H9 (cell line): ENCODE results near the gene DLST. TPM values are rescaled to one million over a fixed set of nuclear protein-coding genes. Genes with fewer than 3 reads are reported as not detected.

Source experiments
- DNase-seq: peaks from one replicate; pipeline ENCODE4 v3.0.0-alpha.2; 2017
- H2AFZ ChIP-seq: one replicate; pipeline ENCODE4 v1.6.1; 2013; ENCODE audit warnings: mild to moderate bottlenecking, low read length, control low read depth, moderate library complexity
- H2AK5ac ChIP-seq: 2 replicates; pipeline ENCODE4 v1.6.1; 2013; ENCODE audit warnings: low read length, control low read depth, mixed read lengths; ENCODE audit not compliant: insufficient read length
- H2BK120ac ChIP-seq: one replicate; pipeline ENCODE4 v1.6.1; 2013; ENCODE audit warnings: low read depth, mild to moderate bottlenecking, low read length, control low read depth, inconsistent platforms; ENCODE audit not compliant: poor library complexity, severe bottlenecking
- H2BK12ac ChIP-seq: 2 replicates; pipeline ENCODE4 v1.6.1; 2013; ENCODE audit warnings: low read length, control low read depth, mixed read lengths, low read depth; ENCODE audit not compliant: insufficient read length
- H2BK15ac ChIP-seq: 2 replicates; pipeline ENCODE4 v1.6.1; 2013; ENCODE audit warnings: low read depth, low read length, control low read depth
- H2BK20ac ChIP-seq: one replicate; pipeline ENCODE4 v1.6.1; 2013; ENCODE audit warnings: low read depth, mild to moderate bottlenecking, low read length, control low read depth, inconsistent platforms; ENCODE audit not compliant: poor library complexity, severe bottlenecking
- H2BK5ac ChIP-seq: 2 replicates; pipeline ENCODE4 v1.6.1; 2013; ENCODE audit warnings: low read length, control low read depth, mixed read lengths; ENCODE audit not compliant: insufficient read length
- H3K14ac ChIP-seq: 2 replicates; pipeline ENCODE4 v1.6.1; 2013; ENCODE audit warnings: low read length, control low read depth; ENCODE audit not compliant: insufficient read depth
- H3K18ac ChIP-seq: 2 replicates; pipeline ENCODE4 v1.6.1; 2013; ENCODE audit warnings: low read depth, mild to moderate bottlenecking, mixed read lengths, low read length, control low read depth; ENCODE audit not compliant: insufficient read length
- H3K23ac ChIP-seq: 2 replicates; pipeline ENCODE4 v1.6.1; 2013; ENCODE audit warnings: low read length, control low read depth, mixed read lengths, low read depth; ENCODE audit not compliant: insufficient read length
- H3K23me2 ChIP-seq: 2 replicates; pipeline ENCODE4 v1.6.1; 2013; ENCODE audit warnings: low read depth, mild to moderate bottlenecking, mixed read lengths, low read length, control low read depth; ENCODE audit not compliant: insufficient read length, poor library complexity, severe bottlenecking
- H3K27ac ChIP-seq: 2 replicates; pipeline ENCODE4 v1.5.1; 2013; ENCODE audit warnings: low read length, control low read depth, mixed read lengths, low read depth; ENCODE audit not compliant: insufficient read length
- H3K27me3 ChIP-seq: 2 replicates; pipeline ENCODE4 v1.6.1; 2013; ENCODE audit warnings: low read length, control low read depth, inconsistent platforms; ENCODE audit not compliant: insufficient read depth
- H3K4ac ChIP-seq: 2 replicates; pipeline ENCODE4 v1.6.1; 2013; ENCODE audit warnings: low read depth, mild to moderate bottlenecking, control low read depth, inconsistent platforms, low read length, moderate library complexity
- H3K4me1 ChIP-seq: 2 replicates; pipeline ENCODE4 v1.6.1; 2013; ENCODE audit warnings: low read length, control low read depth, inconsistent platforms; ENCODE audit not compliant: insufficient read depth
- H3K4me2 ChIP-seq: 2 replicates; pipeline ENCODE4 v1.6.1; 2013; ENCODE audit warnings: low read length, control low read depth, mixed read lengths; ENCODE audit not compliant: insufficient read length, insufficient read depth
- H3K56ac ChIP-seq: 2 replicates; pipeline ENCODE4 v1.6.1; 2013; ENCODE audit warnings: low read depth, mild to moderate bottlenecking, mixed read lengths, low read length, control low read depth; ENCODE audit not compliant: insufficient read length
- H3K79me1 ChIP-seq: 2 replicates; pipeline ENCODE4 v1.6.1; 2013; ENCODE audit warnings: low read depth, mild to moderate bottlenecking, moderate library complexity, low read length, control low read depth, inconsistent platforms; ENCODE audit not compliant: insufficient read depth, poor library complexity, severe bottlenecking
- H3K79me2 ChIP-seq: 2 replicates; pipeline ENCODE4 v1.6.1; 2013; ENCODE audit warnings: low read length, control low read depth, inconsistent platforms; ENCODE audit not compliant: insufficient read depth
- H3K9ac ChIP-seq: 2 replicates; pipeline ENCODE4 v1.6.1; 2013; ENCODE audit warnings: low read length, control low read depth, mixed read lengths; ENCODE audit not compliant: insufficient read length; ENCODE audit errors: extremely low read depth
- H3K9me3 ChIP-seq: one replicate; pipeline ENCODE4 v1.6.1; 2013; ENCODE audit warnings: low read depth, low read length, inconsistent platforms; ENCODE audit not compliant: control insufficient read depth
- H3T11ph ChIP-seq: one replicate; pipeline ENCODE4 v1.6.1; 2013; ENCODE audit warnings: mild to moderate bottlenecking, low read length, control low read depth, inconsistent platforms
- H4K20me1 ChIP-seq: one replicate; pipeline ENCODE4 v1.6.1; 2013; ENCODE audit not compliant: control insufficient read depth, insufficient read length, insufficient read depth
- H4K5ac ChIP-seq: 2 replicates; pipeline ENCODE4 v1.6.1; 2013; ENCODE audit warnings: low read depth, mild to moderate bottlenecking, mixed read lengths, low read length, control low read depth; ENCODE audit not compliant: insufficient read length
- H4K8ac ChIP-seq: replicated peaks from 2 replicates; pipeline ENCODE4 v1.6.1; 2013; ENCODE audit warnings: low read length, control low read depth, mixed read lengths, low read depth; ENCODE audit not compliant: insufficient read length
- H4K91ac ChIP-seq: 2 replicates; pipeline ENCODE4 v1.6.1; 2013; ENCODE audit warnings: low read depth, mild to moderate bottlenecking, moderate library complexity, mixed read lengths, low read length, control low read depth; ENCODE audit not compliant: insufficient read length
- H3K27ac Mint-ChIP-seq, 3 experiments: 2 replicates in 2 of 3; 3 replicates in 1 of 3; pipeline ENCODE4 v1.8.0; 2020 to 2021; ENCODE audit warnings: mixed read lengths in 3 of 3, mild to moderate bottlenecking in 1 of 3, moderate library complexity in 1 of 3
- H3K27me3 Mint-ChIP-seq: 2 replicates; pipeline ENCODE4 v1.8.0; 2021; ENCODE audit warnings: low read depth, mild to moderate bottlenecking, moderate library complexity, mixed read lengths
- H3K36me3 Mint-ChIP-seq, 3 experiments: 2 replicates in 2 of 3; 3 replicates in 1 of 3; pipeline ENCODE4 v1.8.0; 2020 to 2021; ENCODE audit warnings: low read depth in 3 of 3, mixed read lengths in 3 of 3; ENCODE audit not compliant: insufficient read depth in 1 of 3
- H3K4me1 Mint-ChIP-seq, 2 experiments: 2 replicates each; pipeline ENCODE4 v1.8.0; 2020; ENCODE audit warnings: mixed read lengths in 2 of 2
- H3K4me3 Mint-ChIP-seq, 2 experiments: 2 replicates in 1 of 2; 3 replicates in 1 of 2; pipeline ENCODE4 v1.8.0; 2020 to 2021; ENCODE audit warnings: mild to moderate bottlenecking in 2 of 2, mixed read lengths in 2 of 2, moderate library complexity in 1 of 2
- H3K9me3 Mint-ChIP-seq, 2 experiments: 2 replicates in 1 of 2; 3 replicates in 1 of 2; pipeline ENCODE4 v1.8.0; 2020; ENCODE audit warnings: mild to moderate bottlenecking in 2 of 2, mixed read lengths in 2 of 2, moderate library complexity in 1 of 2
- CTCF ChIP-seq: fragments of 200-600 bp; sonication (generic); conservative IDR thresholded peaks from 3 replicates; pipeline ENCODE4 v1.8.0; 2021; ENCODE audit warnings: antibody characterized with exemption, mild to moderate bottlenecking
- WGBS: extraction: QIAGEN DNeasy Blood & Tissue Kit; methylation state at CpG from one replicate; pipeline ENCODE4 v1.1.7; 2013; ENCODE audit warnings: missing lambda C conversion rate, low lambda C conversion rate, mixed read lengths; ENCODE audit not compliant: insufficient read length; ENCODE audit errors: extremely low coverage; 5-methylcytosine and 5-hydroxymethylcytosine counted together
- total RNA-seq: library from RNA; stranded (reverse); gene quantifications from 2 replicates; pipeline ENCODE4 v1.2.1, GENCODE V29; 2021

Gene DLST
- total RNA-seq, 1 experiment from 2014 or later, result 116 TPM

DNA sequence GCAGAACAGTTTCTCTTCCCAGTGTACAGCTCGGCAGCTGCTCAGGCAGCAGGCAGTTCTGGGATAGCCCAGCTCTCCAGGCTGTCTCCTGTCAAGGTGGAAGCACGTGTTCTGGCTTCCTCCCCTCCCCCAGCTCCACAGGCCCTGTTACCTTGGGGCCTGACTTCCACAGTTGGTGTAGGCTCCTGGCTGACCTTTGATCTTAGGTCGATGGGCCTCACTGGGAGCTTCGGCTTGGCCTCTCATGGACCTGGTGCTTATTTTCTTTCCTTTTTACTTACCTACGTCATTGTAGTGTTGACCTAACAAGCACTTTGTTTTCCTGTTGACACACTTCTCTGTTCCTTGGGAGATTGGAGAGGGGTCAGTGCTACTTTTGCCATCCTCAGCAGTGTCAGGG lies 17.0 kb downstream of the DLST start:
- Histone ChIP-seq H2BK120ac (no peak overlapping the region), H2BK15ac (no peak overlapping the region), H3K56ac (no peak overlapping the region), H4K8ac (no peak overlapping the region), H3K27ac (no peak overlapping the region), H3K79me1 (no peaks in the 10 kb centered on the region), H3K18ac (no peak overlapping the region), H3K4me1 (no peaks in the 10 kb centered on the region), H4K91ac (no peak overlapping the region), H4K5ac (no peak overlapping the region), H2BK5ac (no peak overlapping the region), H3K4ac (no peak overlapping the region), H3T11ph (no peak overlapping the region), H3K23me2 (no peaks in the 10 kb centered on the region), H3K27me3 (no peaks in the 10 kb centered on the region), H2AK5ac (no peak overlapping the region), H2BK20ac (no peak overlapping the region), H4K20me1 (no peaks in the 10 kb centered on the region), H3K9ac (no peak overlapping the region), H3K23ac (no peak overlapping the region), H3K79me2 (no peaks in the 10 kb centered on the region), H3K4me2 (no peak overlapping the region), H2BK12ac (no peak overlapping the region), H3K9me3 (no peaks in the 10 kb centered on the region), H2AFZ (no peak overlapping the region), H3K14ac (no peak overlapping the region)
- Mint-ChIP-seq H3K4me3 (no peak overlapping the region), H3K27ac (0 out of 7 replicates have a peak overlapping the region, but pooled peaks of 1 of the 3 experiments have one; percentile 35), H3K9me3 (no peaks in the 10 kb centered on the region), H3K36me3 (peaks cover 78 to 97% (median 95%) of the 10 kb centered on the region in 3 experiments), H3K27me3 (no peaks in the 10 kb centered on the region), H3K4me1 (peaks cover 10% of the 10 kb centered on the region in 2 experiments)
- DNase-seq, result no peak
- WGBS, result no CpG with 5 or more reads among the region's 5 CpGs
- no peak for TF ChIP-seq CTCF
